Glutamatergic neuron (in vitro differentiated cells): ENCODE measurements around the gene SPARC. TPM values are rescaled to one million over a fixed set of nuclear protein-coding genes. Genes with fewer than 3 reads are reported as not detected.

ENCODE experiments used
- DNase-seq: peaks from one replicate; pipeline ENCODE4 v3.0.0; 2022
- H3K27ac Mint-ChIP-seq: one replicate; pipeline ENCODE4 v1.8.0; 2020; ENCODE audit warnings: mild to moderate bottlenecking, mixed read lengths, inconsistent platforms; ENCODE audit not compliant: unreplicated experiment
- H3K27me3 Mint-ChIP-seq: one replicate; pipeline ENCODE4 v1.8.0; 2020; ENCODE audit warnings: mild to moderate bottlenecking, moderate library complexity, mixed read lengths, inconsistent platforms; ENCODE audit not compliant: unreplicated experiment
- H3K36me3 Mint-ChIP-seq: one replicate; pipeline ENCODE4 v1.8.0; 2020; ENCODE audit warnings: mild to moderate bottlenecking, mixed read lengths, inconsistent platforms; ENCODE audit not compliant: unreplicated experiment
- H3K4me1 Mint-ChIP-seq: one replicate; pipeline ENCODE4 v1.8.0; 2020; ENCODE audit warnings: mild to moderate bottlenecking, low read depth, mixed read lengths, inconsistent platforms; ENCODE audit not compliant: unreplicated experiment
- H3K4me3 Mint-ChIP-seq: one replicate; pipeline ENCODE4 v1.8.0; 2020; ENCODE audit warnings: mild to moderate bottlenecking, mixed read lengths, inconsistent platforms; ENCODE audit not compliant: unreplicated experiment
- H3K9me3 Mint-ChIP-seq: one replicate; pipeline ENCODE4 v1.8.0; 2020; ENCODE audit warnings: mild to moderate bottlenecking, moderate library complexity, mixed read lengths, inconsistent platforms; ENCODE audit not compliant: unreplicated experiment
- total RNA-seq: library from RNA; stranded (reverse); fragmentation: NEBNext Ultra II Directional; extraction: Animal tissue kit (Norgen Biotek cat#: 25700); gene quantifications from one replicate; pipeline ENCODE4 v1.2.1, GENCODE V29; 2021; ENCODE audit not compliant: unreplicated experiment
- TF ChIP-seq, protein P1 (sequence below): fragments of 200-600 bp; sonication (generic); IDR thresholded peaks from one replicate; pipeline ENCODE4 v1.5.0; 2021; ENCODE audit not compliant: partially characterized antibody, unreplicated experiment

Gene SPARC
- total RNA-seq, 1 donor from 2014 or later = 946 TPM

- DNase-seq = no peak
- Mint-ChIP-seq H3K27ac (no peak overlapping the region), H3K27me3 (no peaks in the 10 kb centered on the region), H3K9me3 (peaks cover 1% of the 10 kb centered on the region), H3K4me1 (peaks cover 6% of the 10 kb centered on the region), H3K4me3 (no peak overlapping the region), H3K36me3 (no peaks in the 10 kb centered on the region)
- TF ChIP-seq, protein P1, sequence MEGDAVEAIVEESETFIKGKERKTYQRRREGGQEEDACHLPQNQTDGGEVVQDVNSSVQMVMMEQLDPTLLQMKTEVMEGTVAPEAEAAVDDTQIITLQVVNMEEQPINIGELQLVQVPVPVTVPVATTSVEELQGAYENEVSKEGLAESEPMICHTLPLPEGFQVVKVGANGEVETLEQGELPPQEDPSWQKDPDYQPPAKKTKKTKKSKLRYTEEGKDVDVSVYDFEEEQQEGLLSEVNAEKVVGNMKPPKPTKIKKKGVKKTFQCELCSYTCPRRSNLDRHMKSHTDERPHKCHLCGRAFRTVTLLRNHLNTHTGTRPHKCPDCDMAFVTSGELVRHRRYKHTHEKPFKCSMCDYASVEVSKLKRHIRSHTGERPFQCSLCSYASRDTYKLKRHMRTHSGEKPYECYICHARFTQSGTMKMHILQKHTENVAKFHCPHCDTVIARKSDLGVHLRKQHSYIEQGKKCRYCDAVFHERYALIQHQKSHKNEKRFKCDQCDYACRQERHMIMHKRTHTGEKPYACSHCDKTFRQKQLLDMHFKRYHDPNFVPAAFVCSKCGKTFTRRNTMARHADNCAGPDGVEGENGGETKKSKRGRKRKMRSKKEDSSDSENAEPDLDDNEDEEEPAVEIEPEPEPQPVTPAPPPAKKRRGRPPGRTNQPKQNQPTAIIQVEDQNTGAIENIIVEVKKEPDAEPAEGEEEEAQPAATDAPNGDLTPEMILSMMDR = no peak
These were observed 37.6 kb upstream of the SPARC start for GRCh38 chr5:151724360-151724759.

GRCh38 chr5:151722546-151722945 lies 35.8 kb upstream of the SPARC start:
- Mint-ChIP-seq H3K9me3 (no peaks in the 10 kb centered on the region), H3K4me3 (no peak overlapping the region), H3K36me3 (no peaks in the 10 kb centered on the region), H3K27me3 (no peaks in the 10 kb centered on the region), H3K27ac (no peak overlapping the region), H3K4me1 (peaks cover 10% of the 10 kb centered on the region)
- TF ChIP-seq, protein P1 = no peak
- DNase-seq = no peak

DNA sequence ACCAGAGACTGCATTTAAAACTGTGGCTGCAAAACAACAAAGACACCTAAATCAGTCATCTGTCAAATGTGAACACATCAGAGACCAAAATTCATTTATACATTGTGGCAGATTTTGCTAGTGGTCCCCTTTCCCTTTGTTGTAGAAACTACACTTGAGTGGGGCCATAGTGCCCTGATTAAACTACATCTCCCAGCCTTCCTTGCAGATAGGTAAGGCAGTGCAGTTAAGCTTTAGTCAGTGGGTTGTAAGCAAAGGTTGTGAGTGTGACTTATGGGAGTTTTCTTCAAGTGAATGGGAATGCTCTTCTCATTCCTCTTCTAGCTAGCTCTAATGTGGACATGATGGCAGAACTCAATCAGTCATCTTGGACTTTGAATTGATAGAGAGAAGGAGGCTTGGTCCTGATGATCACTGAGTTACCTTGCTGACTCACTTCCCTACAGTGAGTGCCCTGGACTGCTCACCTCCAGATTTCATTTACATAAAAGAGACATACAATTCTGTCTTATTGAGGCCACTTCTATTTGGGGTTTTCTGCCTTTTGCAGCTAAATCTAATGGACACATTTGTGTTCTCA lies 35.2 kb upstream of the SPARC start:
- TF ChIP-seq, protein P1 = no peak
- Mint-ChIP-seq H3K27me3 (no peaks in the 10 kb centered on the region), H3K4me1 (peaks cover 14% of the 10 kb centered on the region), H3K9me3 (no peaks in the 10 kb centered on the region), H3K4me3 (no peak overlapping the region), H3K36me3 (no peaks in the 10 kb centered on the region), H3K27ac (no peak overlapping the region)
- DNase-seq = no peak

GRCh38 chr5:151721087-151721646 lies 34.5 kb upstream of the SPARC start:
- TF ChIP-seq, protein P1 = no peak
- no peaks in the 10 kb centered on the region for H3K27me3 Mint-ChIP-seq
- no peak for DNase-seq
- H3K27ac Mint-ChIP-seq = no peak overlapping the region
- peaks cover 14% of the 10 kb centered on the region for H3K4me1 Mint-ChIP-seq
- H3K4me3 Mint-ChIP-seq = no peak overlapping the region
- no peaks in the 10 kb centered on the region for H3K9me3 Mint-ChIP-seq
- no peaks in the 10 kb centered on the region for H3K36me3 Mint-ChIP-seq

DNA sequence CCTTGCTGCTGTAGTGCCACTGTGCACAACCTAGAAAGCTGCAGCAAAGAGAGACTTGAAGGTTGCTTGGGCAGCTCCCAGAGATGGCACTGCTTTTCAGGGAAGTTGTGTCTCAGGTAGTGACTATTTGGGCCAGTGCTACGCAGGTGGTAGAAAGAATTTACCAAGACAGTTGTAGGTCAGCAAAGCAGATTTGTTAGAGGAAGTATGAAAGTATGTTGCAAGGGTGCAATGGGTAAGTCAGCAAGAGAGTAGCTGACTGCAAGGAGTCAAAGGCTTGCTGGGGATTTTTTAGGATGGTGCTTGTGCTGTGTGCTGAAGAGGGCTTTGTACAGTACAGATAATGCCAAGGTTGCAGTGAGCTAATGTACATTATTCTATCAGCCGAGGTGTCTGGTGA lies 33.5 kb upstream of the SPARC start:
- Mint-ChIP-seq H3K4me3 (no peak overlapping the region), H3K36me3 (no peaks in the 10 kb centered on the region), H3K4me1 (peaks cover 14% of the 10 kb centered on the region), H3K27me3 (no peaks in the 10 kb centered on the region), H3K9me3 (no peaks in the 10 kb centered on the region), H3K27ac (no peak overlapping the region)
- TF ChIP-seq, protein P1 = no peak
- no peak for DNase-seq
